ENCODE data around the gene MYEOV. TPM values are rescaled to one million over a fixed set of nuclear protein-coding genes. Genes with fewer than 3 reads are reported as not detected.
A peak's percentile ranks its signal among the peaks of the same experiment; 100 is the strongest.

Gene MYEOV
- total and polyA plus RNA-seq, 2 of the 8 experiments (the other 6 are each of a cell fraction or from before 2014, with no cell fraction given), result 0.44 to 0.67 TPM

GRCh38 chr11:69283446-69283845 is 10.5 kb upstream of the MYEOV start:
- Histone ChIP-seq H4K91ac (replicated peaks; ENCODE audit: insufficient read length, low read length) (no peak overlapping the region), H4K20me1 (replicated peaks in 1 of 2; ENCODE audit: control insufficient read depth in 1 of 2, insufficient read depth in 2 of 2, low read length in 2 of 2) (peaks cover 0 to 3% of the 10 kb centered on the region in 2 experiments), H3K23ac (ENCODE audit: insufficient read length) (no peak overlapping the region), H2BK12ac (ENCODE audit: low read depth, low read length) (no peak overlapping the region), H2BK120ac (replicated peaks; ENCODE audit: low read depth, low read length) (no peak overlapping the region), H3K4me2 (ENCODE audit: insufficient read depth in 1 of 2, low read depth in 2 of 2, low read length in 2 of 2) (no peak overlapping the region), H3K36me3 (ENCODE audit: control insufficient read depth in 2 of 4, insufficient read depth in 4 of 4, low read length in 3 of 4) (no peaks in the 10 kb centered on the region), H4K5ac (ENCODE audit: insufficient read length, low read depth, low read length) (no peak overlapping the region), H3K56ac (replicated peaks; ENCODE audit: insufficient read length, low read depth, low read length) (no peak overlapping the region), H2AFZ (ENCODE audit: low read length) (no peak overlapping the region), H3K14ac (ENCODE audit: insufficient read length) (no peak overlapping the region), H3K79me2 (ENCODE audit: control insufficient read depth in 1 of 2, insufficient read depth in 2 of 2, low read length in 2 of 2) (no peaks in the 10 kb centered on the region), H3K79me1 (ENCODE audit: low read depth, low read length) (no peaks in the 10 kb centered on the region), H3K4me1 (replicated peaks in 1 of 4; ENCODE audit: control insufficient read depth in 3 of 4, insufficient read depth in 4 of 4, low read length in 3 of 4) (peaks cover 0 to 14% (median 8%) of the 10 kb centered on the region in 4 experiments; a peak in 6 of 7 replicates), H3K9ac (replicated peaks in 1 of 4; ENCODE audit: extremely low read depth in 1 of 4, low read depth in 3 of 4, low read length in 3 of 4) (no peak overlapping the region), H3K18ac (ENCODE audit: extremely low read depth, low read length) (no peak overlapping the region), H3K23me2 (ENCODE audit: low read depth, low read length) (peaks cover 7% of the 10 kb centered on the region), H2BK15ac (ENCODE audit: low read length) (no peak overlapping the region), H3K27ac (ENCODE audit: low read depth, low read length) (no peak overlapping the region), H3K4me3 (ENCODE audit: extremely low read depth in 1 of 4, insufficient read depth in 2 of 4, low read depth in 3 of 4, low read length in 4 of 4) (no peak overlapping the region), H3K4ac (replicated peaks; ENCODE audit: insufficient read length, low read depth, low read length) (no peak overlapping the region), H2BK5ac (ENCODE audit: low read depth, low read length) (no peak overlapping the region), H2AK5ac (ENCODE audit: low read depth, low read length) (0 out of 2 replicates have a peak overlapping the region, but pooled peaks have one; percentile 71), H3K9me3 (ENCODE audit: insufficient read depth in 2 of 2, low read depth in 1 of 2, low read length in 1 of 2) (no peaks in the 10 kb centered on the region; a peak in 1 of 4 replicates), H3K27me3 (replicated peaks in 1 of 4; ENCODE audit: control insufficient read depth in 3 of 4, extremely low read depth in 1 of 4, insufficient read depth in 3 of 4, low read length in 3 of 4) (peaks cover 0 to 2% (median 0%) of the 10 kb centered on the region in 4 experiments; a peak in 2 of 7 replicates), H4K8ac (ENCODE audit: extremely low read depth, insufficient read depth, low read length) (no peak overlapping the region), H2BK20ac (ENCODE audit: low read length) (no peak overlapping the region)
- POLR2A ChIA-PET (ENCODE audit: partially characterized antibody), result no interaction called here
- DNase-seq (ENCODE audit: low read depth in 1 of 2, low spot score in 2 of 2), result no peak
- CTCF ChIA-PET (ENCODE audit: partially characterized antibody), result interaction anchor here (0.9 to 5.3 kb wide), 4 partner anchors 10 to 401 kb away, joined by 3 to 24 read pairs (median 5); partner anchors contain the start of gene MYEOV
- TF ChIP-seq CEBPB (IDR thresholded peaks at IDR 0.05; ENCODE audit: low read depth, low read length) (no peak), TCF12 (IDR thresholded peaks at IDR 0.05; ENCODE audit: low read depth, low read length) (no peak), MAX (IDR thresholded peaks at IDR 0.05) (no peak), CBX5 (IDR thresholded peaks at IDR 0.05; ENCODE audit: low read depth, low read length) (no peak), EP300 (IDR thresholded peaks at IDR 0.05; ENCODE audit: borderline replicate concordance in 1 of 2, low read depth in 2 of 2, low read length in 2 of 2) (no peak), HDAC2 (IDR thresholded peaks at IDR 0.05; ENCODE audit: borderline replicate concordance in 1 of 2, low read depth in 2 of 2, low read length in 2 of 2) (no peak), NRF1 (IDR thresholded peaks at IDR 0.05; ENCODE audit: low read depth, low read length) (no peak), BACH1 (IDR thresholded peaks at IDR 0.05; ENCODE audit: low read length) (no peak), TBP (IDR thresholded peaks at IDR 0.05; ENCODE audit: low read depth, low read length) (no peak)
- 89% methylated on average over 10 of the region's 10 CpGs; no CpG with 5 or more reads in 1 of the 2 experiments for WGBS, 2 experiments (ENCODE audit: extremely low coverage in 1 of 2, insufficient coverage in 1 of 2, insufficient read length in 1 of 2, insufficient replicate concordance in 2 of 2, low coverage in 1 of 2, low lambda C conversion rate in 2 of 2, missing lambda C conversion rate in 1 of 2)
- no peak for FAIRE-seq

Data from H1 (cell line).